HG03175 (cell line): Measurements from ENCODE around the gene STAC3.

Experiments
- ATAC-seq: cut with Tn5 transposase; IDR thresholded peaks from one replicate; pipeline ENCODE4 v1.9.1; 2021; ENCODE audit warnings: mild to moderate bottlenecking, moderate library complexity; ENCODE audit not compliant: unreplicated experiment

STAC3 gene

DNA sequence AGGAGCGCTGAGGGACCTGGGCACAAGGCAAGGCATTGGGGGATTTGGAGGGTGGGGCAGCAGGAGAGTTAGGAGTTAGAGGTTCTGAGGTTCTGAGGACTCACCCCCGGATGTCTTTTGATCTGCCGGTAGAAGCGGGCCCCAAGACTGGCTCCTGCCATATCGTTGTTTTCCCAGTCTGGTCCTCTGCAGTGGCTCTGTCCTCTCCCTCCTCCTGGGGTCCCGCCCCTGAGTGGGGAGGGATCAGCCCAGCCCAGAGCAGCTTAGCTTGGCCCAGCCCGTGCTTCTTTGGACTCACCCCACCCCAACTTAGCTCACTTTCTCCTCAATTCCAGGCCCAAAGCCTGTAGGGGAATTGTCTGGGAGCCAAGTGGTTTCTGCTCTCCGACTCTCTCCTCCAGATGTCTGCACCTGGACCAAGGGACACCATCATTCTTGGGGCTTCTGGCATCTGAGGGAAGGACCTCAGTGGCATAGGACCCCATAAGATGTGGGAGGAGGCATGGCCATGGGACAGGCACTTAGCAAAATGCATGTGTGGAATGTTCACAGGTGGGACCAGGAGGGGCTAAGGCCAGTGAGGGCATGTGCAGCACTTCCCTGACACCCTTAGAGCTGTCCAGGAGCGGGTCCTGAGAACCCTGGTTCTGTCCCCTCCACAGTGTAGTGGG, 13.9 kb downstream of the STAC3 start:
- ATAC-seq = no peak

GRCh38 chr12:57236201-57236924, 14.6 kb downstream of the STAC3 start:
- no peak for ATAC-seq

GRCh38 chr12:57235728-57236131, 15.3 kb downstream of the STAC3 start:
- ATAC-seq = no peak

- no peak for ATAC-seq
Observed at GRCh38 chr12:57235017-57235727, 15.8 kb downstream of the STAC3 start.

DNA sequence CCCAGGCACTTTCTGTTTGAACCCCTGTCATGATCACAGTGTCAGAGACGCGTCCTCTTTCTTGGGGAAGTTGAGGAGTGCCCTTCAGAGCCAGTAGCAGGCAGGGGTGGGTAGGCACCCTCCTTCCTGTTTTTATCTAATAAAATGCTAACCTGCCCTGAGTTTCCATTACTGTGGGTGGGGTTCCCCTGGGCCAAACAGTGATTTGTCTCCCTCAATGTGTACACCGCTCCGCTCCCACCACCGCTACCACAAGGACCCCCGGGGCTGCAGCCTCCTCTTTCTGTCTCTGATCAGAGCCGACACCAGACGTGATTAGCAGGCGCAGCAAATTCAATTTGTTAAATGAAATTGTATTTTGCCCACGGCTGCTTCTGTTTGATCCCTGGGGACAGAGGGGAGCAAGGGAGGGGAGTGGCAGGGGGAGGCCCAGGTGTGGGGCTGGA, 16.4 kb downstream of the STAC3 start:
- no peak for ATAC-seq

DNA sequence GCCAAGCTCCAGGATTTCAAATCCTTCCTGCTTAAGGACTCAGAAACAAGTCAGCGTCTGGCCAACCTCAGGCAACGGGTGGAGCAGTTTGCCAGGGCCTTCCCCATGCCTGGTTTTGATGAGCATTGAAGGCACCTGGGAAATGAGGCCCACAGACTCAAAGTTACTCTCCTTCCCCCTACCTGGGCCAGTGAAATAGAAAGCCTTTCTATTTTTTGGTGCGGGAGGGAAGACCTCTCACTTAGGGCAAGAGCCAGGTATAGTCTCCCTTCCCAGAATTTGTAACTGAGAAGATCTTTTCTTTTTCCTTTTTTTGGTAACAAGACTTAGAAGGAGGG, 16.8 kb downstream of the STAC3 start:
- ATAC-seq = no peak

- ATAC-seq = no peak
Observed at GRCh38 chr12:57233357-57234232, 17.4 kb downstream of the STAC3 start.

- ATAC-seq = no peak
Observed at GRCh38 chr12:57232156-57232756, 18.7 kb downstream of the STAC3 start.

DNA sequence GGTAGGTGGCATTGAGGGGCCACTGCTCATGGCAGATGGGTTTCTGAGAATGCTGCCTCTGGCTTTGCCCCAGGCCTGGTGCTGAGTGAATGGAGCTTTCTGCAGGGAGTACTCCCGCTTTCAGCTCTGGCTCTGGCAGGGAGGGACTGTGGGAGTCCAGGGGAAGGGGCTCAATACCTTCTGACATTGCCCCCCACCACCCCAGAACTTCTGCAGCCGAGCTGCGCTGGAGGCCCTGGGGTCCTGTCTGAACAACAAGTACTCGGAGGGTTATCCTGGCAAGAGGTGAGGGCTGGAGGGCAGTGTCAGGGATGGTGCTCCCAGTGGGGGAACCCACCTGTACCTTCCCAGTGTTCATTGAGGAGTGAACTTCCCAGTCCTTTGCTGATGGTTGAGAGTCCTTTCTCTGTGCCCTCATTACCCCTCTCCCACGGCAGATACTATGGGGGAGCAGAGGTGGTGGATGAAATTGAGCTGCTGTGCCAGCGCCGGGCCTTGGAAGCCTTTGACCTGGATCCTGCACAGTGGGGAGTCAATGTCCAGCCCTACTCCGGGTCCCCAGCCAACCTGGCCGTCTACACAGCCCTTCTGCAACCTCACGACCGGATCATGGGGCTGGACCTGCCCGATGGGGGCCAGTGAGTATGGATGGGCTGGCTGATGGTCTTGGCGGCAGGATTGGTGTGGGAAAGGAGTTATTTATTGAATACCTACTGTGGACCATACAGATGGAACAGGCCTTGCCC, 19.5 kb downstream of the STAC3 start:
- no peak for ATAC-seq

GRCh38 chr12:57230381-57231155, 20.4 kb downstream of the STAC3 start:
- ATAC-seq = no peak

- peak; percentile 55 for ATAC-seq
Observed at GRCh38 chr12:57229634-57230380, 21.2 kb downstream of the STAC3 start, which contains the start of gene SHMT2. Gene SHMT2, plus strand, starts transcription at chr12:57229711. Its CDS starts 68 bp downstream, at chr12:57229779.

DNA sequence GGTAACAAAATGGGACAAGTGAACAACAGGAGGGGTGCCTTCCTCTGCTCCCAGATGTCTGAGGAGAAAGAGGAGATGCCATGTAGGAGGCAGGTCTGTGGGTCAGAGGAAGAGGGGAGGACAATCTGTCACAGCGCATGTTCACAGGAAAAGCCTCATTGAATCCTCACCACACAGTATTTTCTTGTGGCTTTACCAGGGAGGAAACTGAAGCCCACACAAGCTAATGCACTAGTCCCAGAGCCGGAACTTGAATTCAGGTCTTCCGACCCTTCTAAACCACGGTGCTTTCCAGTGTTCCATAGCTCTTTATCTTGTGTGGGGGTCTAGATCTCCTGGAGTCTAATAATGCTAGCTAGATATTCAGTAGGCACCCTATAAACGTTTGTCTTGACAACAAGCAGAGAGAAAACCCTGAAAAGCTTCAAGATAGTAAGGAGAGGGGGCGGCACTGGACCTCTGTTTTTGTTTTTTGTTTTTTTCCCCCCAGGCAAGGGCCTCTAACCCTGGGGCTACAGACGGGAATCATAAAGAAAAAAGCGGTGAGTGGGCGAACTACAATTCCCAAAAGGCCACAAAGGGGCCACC, 21.8 kb downstream of the STAC3 start:
- ATAC-seq = no peak

GRCh38 chr12:57227315-57228115, 23.5 kb downstream of the STAC3 start:
- ATAC-seq = no peak

DNA sequence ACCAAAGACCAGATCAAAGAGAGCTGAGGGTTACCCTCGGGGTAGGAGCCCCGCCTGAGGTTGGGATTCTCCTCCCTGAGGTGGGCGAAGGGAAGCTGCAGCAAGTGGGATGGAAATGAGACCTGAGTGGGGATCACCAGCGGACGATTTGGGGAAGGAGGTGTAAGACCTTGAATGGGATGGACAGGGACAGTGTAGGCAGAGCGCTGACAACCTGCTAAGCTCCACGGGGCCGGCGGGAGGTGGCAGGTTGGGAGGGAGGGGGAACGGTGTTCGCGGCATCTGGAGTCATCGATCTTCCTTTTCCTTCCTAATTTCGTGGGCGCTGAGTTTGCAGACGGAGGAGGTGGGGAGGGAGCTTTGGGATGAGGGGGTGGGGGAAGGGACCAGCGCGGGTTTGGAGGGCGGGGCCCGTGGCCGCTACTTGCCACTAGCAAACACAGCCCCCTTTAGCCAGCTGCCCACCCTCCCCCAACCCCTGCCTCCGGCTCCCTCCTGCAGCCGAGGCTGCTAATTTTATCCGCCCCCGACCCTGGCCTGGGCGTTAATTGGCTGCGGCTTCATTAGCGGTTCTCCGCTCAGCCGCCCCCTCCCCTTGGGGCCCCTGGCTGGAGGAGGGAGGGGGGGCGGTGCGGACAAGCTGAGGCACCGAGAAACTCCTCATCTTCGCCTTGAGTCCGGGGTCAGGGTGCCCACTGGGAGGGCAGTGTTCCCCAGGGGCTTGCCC, 24.2 kb downstream of the STAC3 start:
- no peak for ATAC-seq

DNA sequence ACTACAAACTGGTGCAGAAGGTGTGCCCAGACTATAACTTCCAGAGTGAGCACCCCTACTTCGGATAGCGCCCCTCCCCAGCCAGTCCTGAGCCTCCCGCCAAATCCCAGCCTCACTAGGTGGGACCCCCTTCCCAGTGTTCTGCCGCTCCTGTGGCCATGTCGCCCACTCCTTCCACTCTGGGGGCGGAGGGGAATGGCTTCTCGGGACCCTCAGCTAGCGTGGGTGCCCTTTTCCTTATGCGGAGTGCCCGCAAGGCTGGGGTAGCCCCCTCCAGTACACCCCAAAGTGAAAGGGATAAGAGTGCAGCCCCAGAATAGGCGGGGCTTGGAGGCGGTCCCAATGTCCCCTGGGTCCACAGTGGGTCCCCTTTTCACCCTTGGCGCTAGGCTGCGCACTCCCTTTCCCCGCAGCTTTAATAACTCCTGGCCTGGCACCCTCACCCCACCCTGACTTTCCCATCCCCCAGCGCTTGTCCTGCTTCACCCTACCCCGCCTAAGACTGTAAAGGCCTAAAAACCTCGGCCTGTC, 25.2 kb downstream of the STAC3 start:
- ATAC-seq = no peak

DNA sequence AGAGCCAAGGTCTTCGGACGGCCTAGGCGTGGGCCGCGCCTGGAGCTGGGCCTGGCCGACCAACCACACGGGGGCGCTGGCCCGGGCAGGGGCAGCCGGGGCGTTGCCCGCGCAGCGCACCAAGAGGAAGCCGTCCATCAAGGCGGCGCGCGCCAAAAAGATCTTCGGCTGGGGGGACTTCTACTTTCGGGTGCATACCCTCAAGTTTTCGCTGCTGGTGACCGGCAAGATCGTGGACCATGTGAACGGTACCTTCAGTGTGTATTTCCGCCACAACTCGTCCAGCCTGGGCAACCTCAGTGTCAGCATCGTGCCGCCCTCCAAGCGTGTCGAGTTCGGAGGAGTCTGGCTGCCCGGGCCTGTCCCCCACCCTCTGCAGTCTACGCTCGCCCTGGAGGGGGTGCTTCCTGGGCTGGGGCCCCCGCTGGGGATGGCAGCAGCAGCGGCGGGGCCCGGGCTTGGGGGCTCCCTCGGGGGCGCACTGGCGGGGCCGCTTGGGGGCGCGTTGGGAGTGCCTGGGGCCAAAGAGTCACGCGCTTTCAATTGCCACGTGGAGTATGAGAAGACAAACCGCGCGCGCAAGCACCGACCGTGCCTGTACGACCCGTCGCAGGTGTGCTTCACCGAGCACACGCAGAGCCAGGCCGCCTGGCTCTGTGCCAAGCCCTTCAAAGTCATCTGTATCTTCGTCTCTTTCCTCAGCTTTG, 25.9 kb downstream of the STAC3 start:
- ATAC-seq = peak; percentile 41
